MM.1S (cell line): ENCODE measurements around the gene NYAP2.

Experiments used
- DNase-seq: peaks from one replicate; pipeline ENCODE4 v3.0.0-alpha.2; 2015
- H2AFZ ChIP-seq: fragments of 300-600 bp; sonication (generic); 2 replicates; pipeline ENCODE4 v1.6.0; 2016; ENCODE audit warnings: antibody characterized with exemption, low read length
- H3F3A ChIP-seq: fragments of 300-600 bp; sonication (generic); 2 replicates; pipeline ENCODE4 v1.6.1; 2016; ENCODE audit warnings: mild to moderate bottlenecking, antibody characterized with exemption, low read length, moderate library complexity, mixed read lengths; ENCODE audit not compliant: insufficient read depth
- H3K27ac ChIP-seq: fragments of 300-600 bp; sonication (generic); 2 replicates; pipeline ENCODE4 v1.5.1; 2016; ENCODE audit warnings: mild to moderate bottlenecking, low read length
- H3K27me3 ChIP-seq: fragments of 300-600 bp; sonication (generic); replicated peaks from 2 replicates; pipeline ENCODE4 v1.6.0; 2016; ENCODE audit warnings: low read length; ENCODE audit not compliant: insufficient read depth
- H3K36me3 ChIP-seq: fragments of 300-600 bp; sonication (generic); replicated peaks from 2 replicates; pipeline ENCODE4 v1.6.1; 2016; ENCODE audit warnings: mild to moderate bottlenecking, low read length, mixed read lengths; ENCODE audit not compliant: insufficient read depth
- H3K4me1 ChIP-seq: fragments of 300-600 bp; sonication (generic); 2 replicates; pipeline ENCODE4 v1.6.1; 2016; ENCODE audit warnings: low read length, mixed read lengths
- H3K4me2 ChIP-seq: fragments of 300-600 bp; sonication (generic); 2 replicates; pipeline ENCODE4 v1.6.0; 2016; ENCODE audit warnings: low read depth, low read length
- H3K4me3 ChIP-seq: fragments of 300-600 bp; sonication (generic); 2 replicates; pipeline ENCODE4 v1.5.1; 2016; ENCODE audit warnings: low read length, mixed read lengths
- H3K79me2 ChIP-seq: fragments of 300-600 bp; sonication (generic); 2 replicates; pipeline ENCODE4 v1.6.1; 2016; ENCODE audit warnings: mixed run types, low read length, mixed read lengths
- H3K9ac ChIP-seq: fragments of 300-600 bp; sonication (generic); 2 replicates; pipeline ENCODE4 v1.6.1; 2016; ENCODE audit warnings: low read length, mixed read lengths
- H3K9me2 ChIP-seq: fragments of 300-600 bp; sonication (generic); replicated peaks from 2 replicates; pipeline ENCODE4 v1.6.1; 2016; ENCODE audit warnings: mild to moderate bottlenecking, low read length, mixed read lengths; ENCODE audit not compliant: insufficient read depth
- H3K9me3 ChIP-seq: fragments of 300-600 bp; sonication (generic); replicated peaks from 2 replicates; pipeline ENCODE4 v1.6.1; 2016; ENCODE audit warnings: mild to moderate bottlenecking, low read length, mixed read lengths; ENCODE audit not compliant: insufficient read depth
- H4K20me1 ChIP-seq: fragments of 300-600 bp; sonication (generic); 2 replicates; pipeline ENCODE4 v1.6.1; 2016; ENCODE audit warnings: mild to moderate bottlenecking, low read length, moderate library complexity, mixed read lengths; ENCODE audit not compliant: insufficient read depth
- CTCF ChIP-seq: fragments of 300-600 bp; sonication (generic); IDR thresholded peaks from 2 replicates; pipeline ENCODE4 v1.5.1; 2016; ENCODE audit warnings: antibody characterized with exemption, low read length, mixed read lengths
- EZH2 ChIP-seq: fragments of 300-600 bp; sonication (generic); optimal IDR thresholded peaks from 2 replicates; pipeline ENCODE3; 2017; ENCODE audit warnings: low read depth, mild to moderate bottlenecking, antibody characterized with exemption, low read length, mixed read lengths
- EZH2phosphoT487 ChIP-seq: fragments of 300-600 bp; sonication (generic); IDR thresholded peaks from 2 replicates; pipeline ENCODE4 v1.6.1; 2018; ENCODE audit warnings: antibody characterized with exemption, low read length

NYAP2 gene

GRCh38 chr2:225597911-225598310 lies 198.4 kb downstream of the NYAP2 start:
- no peaks in the 10 kb centered on the region for H3K36me3 ChIP-seq
- H3K27me3 ChIP-seq = no peaks in the 10 kb centered on the region
- no peaks in the 10 kb centered on the region for H3K9me3 ChIP-seq
- no peaks in the 10 kb centered on the region for H4K20me1 ChIP-seq
- H3K4me3 ChIP-seq = no peak overlapping the region
- no peak overlapping the region for H3K27ac ChIP-seq
- no peak overlapping the region for H3K4me2 ChIP-seq
- H2AFZ ChIP-seq = no peak overlapping the region
- no peak for DNase-seq
- no peak overlapping the region for H3K9ac ChIP-seq
- no peaks in the 10 kb centered on the region for H3K9me2 ChIP-seq
- H3K4me1 ChIP-seq = peaks cover 20% of the 10 kb centered on the region
- H3F3A ChIP-seq = no peaks in the 10 kb centered on the region
- TF ChIP-seq EZH2phosphoT487 (no peak), EZH2 (no peak), CTCF (no peak)
- H3K79me2 ChIP-seq = no peaks in the 10 kb centered on the region

GRCh38 chr2:225598426-225598825 lies 198.9 kb downstream of the NYAP2 start:
- Histone ChIP-seq H3K4me1 (peaks cover 20% of the 10 kb centered on the region), H3F3A (no peaks in the 10 kb centered on the region), H3K4me2 (no peak overlapping the region), H3K4me3 (no peak overlapping the region), H3K9me3 (no peaks in the 10 kb centered on the region), H2AFZ (no peak overlapping the region), H3K9me2 (no peaks in the 10 kb centered on the region), H3K79me2 (no peaks in the 10 kb centered on the region), H4K20me1 (no peaks in the 10 kb centered on the region), H3K27ac (no peak overlapping the region), H3K9ac (no peak overlapping the region), H3K36me3 (no peaks in the 10 kb centered on the region), H3K27me3 (no peaks in the 10 kb centered on the region)
- TF ChIP-seq CTCF = no peak
- TF ChIP-seq EZH2 = no peak
- no peak for TF ChIP-seq EZH2phosphoT487
- DNase-seq = no peak

GRCh38 chr2:225598897-225599296 lies 199.4 kb downstream of the NYAP2 start:
- Histone ChIP-seq H3F3A (no peaks in the 10 kb centered on the region), H3K4me2 (no peak overlapping the region), H4K20me1 (no peaks in the 10 kb centered on the region), H3K27me3 (no peaks in the 10 kb centered on the region), H3K9me2 (no peaks in the 10 kb centered on the region), H2AFZ (no peak overlapping the region), H3K9me3 (no peaks in the 10 kb centered on the region), H3K4me3 (no peak overlapping the region), H3K79me2 (no peaks in the 10 kb centered on the region), H3K36me3 (no peaks in the 10 kb centered on the region), H3K27ac (no peak overlapping the region), H3K9ac (no peak overlapping the region), H3K4me1 (peaks cover 20% of the 10 kb centered on the region)
- TF ChIP-seq EZH2 (no peak), CTCF (no peak), EZH2phosphoT487 (no peak)
- no peak for DNase-seq
